Measurements from ENCODE around the gene TNFAIP8L3.
"Not testable (repeated sequence)": the region's sequence is repeated elsewhere in the genome, so short reads cannot be mapped to it uniquely, and the experiment has no call there.

The TNFAIP8L3 gene

DNA sequence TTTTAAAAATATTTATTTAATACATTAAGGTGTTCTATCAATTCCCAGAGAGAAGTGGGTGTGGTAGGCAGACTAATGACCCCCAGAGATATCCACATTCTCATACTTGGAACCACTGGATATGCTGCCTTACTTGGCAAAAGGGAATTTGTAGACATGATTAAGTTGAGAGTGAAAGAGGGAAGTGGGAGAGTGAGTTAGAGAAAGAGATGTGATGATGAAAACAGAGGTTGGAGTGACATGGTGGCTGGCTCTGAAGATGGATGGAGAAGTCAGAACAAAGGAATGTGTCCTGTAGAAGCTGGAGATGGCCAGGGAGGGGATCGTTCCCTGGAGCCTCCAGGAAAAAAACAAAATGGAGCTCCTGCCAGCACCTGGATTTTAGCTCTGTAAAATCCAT, 32.0 kb downstream of the TNFAIP8L3 start:
- in situ Hi-C loops (cut with HindIII; ENCODE audit: low sequenced_read_pairs) = no loop called here

DNA sequence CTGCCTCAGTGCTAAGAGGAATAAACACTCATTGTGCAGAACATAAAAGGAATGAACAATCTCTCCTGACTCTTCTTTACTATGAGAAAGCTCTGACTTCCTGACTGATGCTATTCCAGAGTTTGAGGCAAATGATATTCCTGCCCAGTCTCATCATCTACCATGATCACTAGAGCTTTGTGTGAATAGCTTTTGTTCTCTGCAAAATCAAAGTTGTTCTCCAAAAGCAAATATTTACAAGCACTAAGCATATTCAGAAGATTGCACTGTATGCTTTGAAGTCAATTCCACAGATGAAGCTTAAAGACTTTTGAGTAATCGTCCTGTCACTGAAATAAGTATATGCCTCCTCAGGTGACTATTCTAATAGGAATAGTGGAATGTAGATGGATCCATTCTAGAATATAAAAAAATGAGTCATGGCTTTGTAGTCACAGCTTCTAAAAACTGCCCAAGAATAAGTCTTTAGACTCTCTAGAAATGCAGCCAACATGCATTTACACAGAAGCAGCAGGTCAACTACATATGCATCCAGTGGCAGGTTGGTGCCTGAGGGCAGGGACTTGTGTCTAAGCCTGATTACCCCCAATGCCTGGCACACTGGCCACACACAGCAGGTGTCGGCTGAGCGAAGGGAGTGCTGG, 34.6 kb downstream of the TNFAIP8L3 start:
- in situ Hi-C loops (cut with HindIII; ENCODE audit: low sequenced_read_pairs) = no loop called here

- in situ Hi-C loops (cut with HindIII; ENCODE audit: low sequenced_read_pairs) = no loop called here
Observed at GRCh38 chr15:51054535-51054934, 40.2 kb downstream of the TNFAIP8L3 start.

DNA sequence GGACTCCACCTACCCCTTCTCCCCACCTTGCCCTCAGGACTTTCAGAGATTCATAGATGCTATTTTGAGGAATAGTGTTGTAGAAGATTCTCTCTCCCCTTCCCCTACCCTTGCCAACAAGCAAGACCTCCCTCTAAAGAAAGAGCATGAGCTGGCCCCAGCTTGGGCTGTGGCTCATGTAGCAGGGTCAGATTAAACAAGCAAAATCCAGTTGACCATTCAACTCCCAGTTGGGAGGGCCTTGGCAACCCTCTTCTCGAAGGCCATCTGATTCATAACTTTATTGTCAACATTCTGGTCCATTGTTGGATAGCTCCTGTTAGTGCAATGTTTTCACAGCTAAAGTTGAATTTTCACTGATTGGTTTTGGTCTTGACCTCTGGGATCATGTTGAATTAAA, 41.1 kb downstream of the TNFAIP8L3 start:
- in situ Hi-C loops (cut with HindIII; ENCODE audit: low sequenced_read_pairs) = no loop called here

- in situ Hi-C loops (cut with HindIII; ENCODE audit: low sequenced_read_pairs) = no loop called here
Observed at GRCh38 chr15:51051776-51052175, 42.9 kb downstream of the TNFAIP8L3 start.

GRCh38 chr15:51049081-51049480, 45.6 kb downstream of the TNFAIP8L3 start:
- in situ Hi-C loops (cut with HindIII; ENCODE audit: low sequenced_read_pairs) = no loop called here

GRCh38 chr15:51048308-51048707, 46.4 kb downstream of the TNFAIP8L3 start:
- in situ Hi-C loops (cut with HindIII; ENCODE audit: low sequenced_read_pairs) = no loop called here

DNA sequence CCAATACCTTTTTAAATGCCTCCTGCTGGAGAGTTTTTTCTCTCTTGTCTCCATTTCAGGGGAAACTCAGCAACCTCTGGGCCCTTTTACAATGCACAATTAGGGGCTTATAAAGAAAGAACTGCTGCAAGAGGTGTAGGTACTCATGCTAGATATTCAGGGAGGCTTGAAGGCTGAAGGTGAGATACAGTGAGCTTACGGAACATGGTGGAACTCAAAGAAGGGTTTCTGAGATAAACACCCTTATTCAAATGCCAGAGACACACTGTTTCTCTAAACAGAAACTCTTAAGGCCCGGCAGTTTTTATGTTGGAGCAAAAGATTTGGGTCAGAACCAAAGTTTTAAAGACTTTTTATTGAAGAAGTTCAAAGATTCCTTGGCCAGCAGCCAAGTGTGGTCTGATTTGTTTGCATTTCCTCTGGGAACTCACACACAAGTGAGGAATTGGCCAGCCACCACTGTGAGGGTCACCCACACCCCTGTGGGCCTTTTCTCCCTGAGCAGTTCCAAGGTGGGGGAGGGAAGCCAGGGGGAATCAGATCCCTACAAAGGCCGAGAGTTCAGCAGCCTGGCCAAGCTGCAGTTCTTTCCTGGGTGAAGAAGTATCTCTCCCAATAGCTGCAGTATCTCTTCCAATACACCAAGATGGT, 47.8 kb downstream of the TNFAIP8L3 start:
- in situ Hi-C loops (cut with HindIII; ENCODE audit: low sequenced_read_pairs) = no loop called here

- in situ Hi-C loops (cut with HindIII; ENCODE audit: low sequenced_read_pairs) = no loop called here
Observed at GRCh38 chr15:51046016-51046415, 48.7 kb downstream of the TNFAIP8L3 start.

GRCh38 chr15:51044037-51044727, 50.5 kb downstream of the TNFAIP8L3 start:
- in situ Hi-C loops (cut with HindIII; ENCODE audit: low sequenced_read_pairs) = no loop called here

GRCh38 chr15:51038974-51039319, 55.8 kb downstream of the TNFAIP8L3 start:
- in situ Hi-C loops (cut with HindIII; ENCODE audit: low sequenced_read_pairs) = no loop called here

DNA sequence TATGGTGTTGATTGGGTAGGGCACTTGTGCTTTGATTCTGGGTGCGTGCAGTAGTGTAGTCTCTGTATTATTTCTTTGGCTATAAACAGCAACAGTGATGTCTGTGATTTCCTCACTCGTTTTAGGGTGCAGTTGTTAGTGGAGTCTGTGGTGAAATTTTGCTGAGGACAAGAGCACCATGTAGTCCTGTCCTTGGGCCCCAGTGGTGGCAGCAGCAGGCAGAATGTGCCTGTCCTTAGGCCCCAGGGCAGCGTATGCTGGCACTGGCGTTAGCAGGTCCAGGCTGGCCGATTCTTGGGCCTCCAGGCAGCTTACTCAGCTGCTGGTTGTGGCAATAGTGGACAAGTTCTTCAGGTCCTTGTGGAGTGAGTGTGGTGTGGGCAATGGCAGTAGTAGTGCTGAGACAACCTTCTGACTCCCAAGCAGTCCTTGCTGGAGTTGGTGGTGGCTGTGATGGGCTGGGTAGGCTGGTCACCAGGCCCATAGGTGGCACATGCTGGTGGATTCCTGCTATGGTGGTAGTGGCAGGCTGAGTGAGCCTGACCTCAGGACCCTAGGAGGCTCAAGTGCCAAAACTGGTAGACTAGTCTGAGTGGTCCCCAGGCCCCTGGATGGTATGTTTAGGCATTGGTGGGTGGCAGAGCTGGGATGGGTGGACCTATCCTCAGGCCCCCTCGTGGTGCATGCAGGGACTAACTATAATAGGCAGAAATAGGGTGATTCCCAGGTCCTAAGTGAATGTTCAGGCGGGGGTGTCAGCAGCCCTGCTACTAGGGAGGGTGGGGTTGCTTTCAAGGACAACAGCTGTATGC, 56.3 kb downstream of the TNFAIP8L3 start:
- in situ Hi-C loops (cut with HindIII; ENCODE audit: low sequenced_read_pairs) = no loop called here

DNA sequence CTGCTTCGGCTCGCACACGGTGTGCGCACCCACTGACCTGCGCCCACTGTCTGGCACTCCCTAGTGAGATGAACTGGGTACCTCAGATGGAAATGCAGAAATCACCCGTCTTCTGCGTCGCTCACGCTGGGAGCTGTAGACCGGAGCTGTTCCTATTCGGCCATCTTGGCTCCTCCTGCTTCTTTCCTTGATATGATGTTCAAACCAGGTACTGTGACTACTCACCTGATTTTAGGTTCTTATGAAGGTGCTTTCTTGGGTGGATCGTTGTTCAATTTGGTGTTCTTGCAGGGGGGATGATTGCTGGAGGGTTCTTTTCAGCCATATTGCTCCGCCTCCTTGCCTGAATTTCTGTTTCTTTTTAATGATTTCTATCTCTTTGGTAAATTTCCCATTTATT, 57.2 kb downstream of the TNFAIP8L3 start:
- in situ Hi-C loops (cut with HindIII; ENCODE audit: low sequenced_read_pairs) = not testable (repeated sequence)

DNA sequence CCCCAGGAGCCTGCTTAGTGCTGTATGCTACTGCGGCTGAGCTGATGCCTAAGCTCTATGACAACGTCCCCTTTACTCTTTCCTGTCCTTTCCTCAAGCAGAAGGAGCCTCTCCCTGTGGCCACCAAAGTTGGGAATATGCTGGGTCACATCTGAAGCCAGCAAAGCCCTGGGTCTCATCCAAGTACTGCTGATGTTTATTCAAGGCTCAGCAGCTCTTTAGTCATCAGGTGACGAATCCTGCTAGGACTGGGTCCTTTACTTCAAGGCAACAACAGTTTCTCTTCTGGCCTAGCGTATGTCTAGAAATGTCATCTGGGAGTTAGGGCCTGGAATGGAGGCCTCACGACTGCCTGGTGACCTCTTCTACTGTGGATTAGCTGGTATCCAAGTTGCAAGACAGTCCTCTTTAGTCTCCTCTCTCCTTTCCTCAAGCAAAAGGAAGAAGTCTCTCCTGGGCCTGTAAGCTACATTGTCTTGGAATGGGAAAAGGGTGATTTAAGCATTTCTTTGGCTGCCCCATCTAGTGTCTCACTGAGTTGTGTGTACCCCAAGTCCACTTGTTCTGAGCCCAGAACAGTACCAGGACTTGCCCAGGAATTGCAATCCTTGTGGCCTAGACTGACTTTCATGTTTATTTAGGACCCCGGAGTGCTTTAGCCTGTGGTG, 63.9 kb downstream of the TNFAIP8L3 start:
- in situ Hi-C loops (cut with HindIII; ENCODE audit: low sequenced_read_pairs) = no loop called here

- in situ Hi-C loops (cut with HindIII; ENCODE audit: low sequenced_read_pairs) = no loop called here
Observed at GRCh38 chr15:51025454-51025846, 69.3 kb downstream of the TNFAIP8L3 start.

GRCh38 chr15:51024735-51025453, 69.8 kb downstream of the TNFAIP8L3 start:
- in situ Hi-C loops (cut with HindIII; ENCODE audit: low sequenced_read_pairs) = no loop called here

GRCh38 chr15:51023499-51023898, 71.2 kb downstream of the TNFAIP8L3 start:
- in situ Hi-C loops (cut with HindIII; ENCODE audit: low sequenced_read_pairs) = no loop called here

DNA sequence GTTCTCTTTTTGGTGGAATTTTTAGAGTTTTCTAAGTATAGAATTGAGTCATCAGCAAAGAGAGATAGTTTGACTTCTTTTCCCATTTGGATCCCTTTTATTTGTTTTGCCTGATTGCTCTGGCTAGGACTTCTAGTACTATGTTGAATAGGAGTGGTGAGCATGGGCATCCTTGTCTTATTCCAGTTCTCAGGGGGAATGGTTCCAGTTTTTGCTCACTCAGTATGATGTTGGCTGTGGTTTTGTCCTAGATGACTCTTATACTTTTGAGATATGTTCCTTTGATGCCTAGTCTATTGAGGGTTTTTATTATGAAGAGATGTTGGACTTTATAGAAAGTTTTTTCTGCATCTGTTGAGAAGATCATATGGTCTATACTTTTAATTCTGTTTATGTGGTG, 72.5 kb downstream of the TNFAIP8L3 start:
- in situ Hi-C loops (cut with HindIII; ENCODE audit: low sequenced_read_pairs) = no loop called here

DNA sequence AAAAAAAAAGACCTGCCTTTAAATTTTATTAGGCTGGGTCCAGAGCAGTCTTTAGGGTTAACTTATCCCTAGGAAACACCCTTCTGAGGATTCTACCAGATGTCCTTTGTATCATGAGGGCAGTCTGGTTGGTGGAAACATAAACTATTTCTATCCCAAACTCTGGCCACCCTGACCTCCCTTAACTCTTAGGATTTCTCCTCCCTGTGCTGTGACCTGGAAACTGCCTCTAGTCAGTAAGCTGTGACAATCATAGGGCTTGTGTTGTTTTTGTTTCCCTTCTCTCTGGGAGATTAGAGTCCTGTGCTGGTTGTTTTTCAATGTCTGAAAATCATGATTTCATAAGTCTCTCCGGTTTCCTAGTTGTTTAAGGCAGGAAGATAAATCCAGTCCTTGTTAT, 78.1 kb downstream of the TNFAIP8L3 start:
- in situ Hi-C loops (cut with HindIII; ENCODE audit: low sequenced_read_pairs) = no loop called here

DNA sequence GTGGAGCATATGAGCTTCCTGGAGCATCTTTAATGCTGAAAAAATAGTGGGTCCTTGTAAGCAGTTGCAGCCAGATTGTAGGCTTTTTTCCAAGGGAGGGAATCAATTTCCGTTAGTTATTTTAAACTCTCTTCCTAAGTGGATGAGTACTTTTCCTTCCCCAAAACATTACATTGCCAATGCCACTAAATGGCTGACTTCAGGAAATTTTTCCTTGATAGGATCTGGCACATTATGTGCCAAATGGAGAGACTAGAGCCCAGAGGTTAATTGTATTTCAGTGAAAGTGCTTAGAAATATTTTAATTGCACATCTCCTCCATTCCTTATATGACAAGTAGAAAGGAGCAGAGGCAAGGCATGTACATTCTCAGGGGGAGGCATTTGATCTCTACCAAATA, 83.5 kb downstream of the TNFAIP8L3 start:
- in situ Hi-C loops (cut with HindIII; ENCODE audit: low sequenced_read_pairs) = no loop called here

All from DLD1 (cell line).